Amniotic epithelial cell (primary cell): ENCODE measurements around the gene ZBP1.

Experiments
- DNase-seq: peaks from one replicate; pipeline ENCODE4 v3.0.0-alpha.2; 2010; ENCODE audit warnings: low read depth

ZBP1 gene

GRCh38 chr20:57658833-57659516 is 38.7 kb upstream of the ZBP1 start:
- DNase-seq, result no peak

DNA sequence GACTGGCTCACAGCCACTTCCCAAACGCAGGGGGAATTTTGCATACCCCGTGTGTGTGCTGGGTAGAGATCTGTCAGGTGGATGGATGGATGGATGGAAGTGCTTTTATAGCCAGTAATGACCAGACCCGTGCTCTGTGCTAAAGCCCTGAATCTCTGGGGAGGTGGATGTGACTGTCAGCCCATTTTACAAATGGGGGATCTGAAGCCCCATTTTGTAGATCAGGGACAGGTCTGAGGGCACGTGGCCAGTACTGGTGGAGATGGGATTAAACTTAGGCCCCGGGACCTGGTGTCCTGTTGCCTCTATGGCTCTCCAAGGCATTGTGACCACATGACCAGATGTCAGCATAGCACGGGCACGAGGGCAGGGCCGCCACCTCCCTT is 38.2 kb upstream of the ZBP1 start:
- no peak for DNase-seq

- no peak for DNase-seq
Measured at GRCh38 chr20:57657535-57658446, 37.6 kb upstream of the ZBP1 start.

DNA sequence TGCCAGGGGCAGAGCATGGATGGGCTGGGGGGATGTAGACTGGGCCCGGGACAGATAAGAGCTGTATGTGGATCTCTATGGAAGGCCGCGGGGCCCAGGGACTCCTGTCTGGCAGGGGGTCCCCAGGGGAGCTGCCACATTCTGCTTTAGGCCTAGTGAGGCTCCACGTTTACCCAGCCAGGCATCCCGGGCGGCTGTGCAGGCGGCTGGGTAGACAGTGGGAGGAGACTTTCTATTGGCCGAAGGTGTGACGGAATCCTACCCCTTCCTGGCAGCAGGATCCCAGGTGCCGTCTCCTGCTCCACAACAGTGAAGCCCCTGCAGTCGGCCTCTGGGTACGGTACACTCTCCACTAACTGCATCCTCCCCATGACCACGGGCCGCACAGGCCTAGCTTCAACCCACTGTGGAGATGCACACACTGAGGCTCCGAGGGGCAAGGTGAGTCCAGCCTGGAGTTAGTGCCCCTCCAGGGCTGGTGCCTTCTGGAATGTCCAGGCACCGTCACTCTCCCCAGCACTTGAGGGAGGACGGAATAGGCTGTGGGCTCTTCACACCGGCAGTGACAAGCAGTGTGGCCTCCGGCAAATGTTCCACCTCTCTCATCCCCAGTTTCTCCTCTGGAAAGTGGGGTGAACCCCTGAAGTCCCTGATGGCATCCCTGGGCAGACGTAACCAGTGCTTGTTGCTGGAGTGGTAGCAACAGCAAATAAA is 36.8 kb upstream of the ZBP1 start:
- DNase-seq, result no peak

DNA sequence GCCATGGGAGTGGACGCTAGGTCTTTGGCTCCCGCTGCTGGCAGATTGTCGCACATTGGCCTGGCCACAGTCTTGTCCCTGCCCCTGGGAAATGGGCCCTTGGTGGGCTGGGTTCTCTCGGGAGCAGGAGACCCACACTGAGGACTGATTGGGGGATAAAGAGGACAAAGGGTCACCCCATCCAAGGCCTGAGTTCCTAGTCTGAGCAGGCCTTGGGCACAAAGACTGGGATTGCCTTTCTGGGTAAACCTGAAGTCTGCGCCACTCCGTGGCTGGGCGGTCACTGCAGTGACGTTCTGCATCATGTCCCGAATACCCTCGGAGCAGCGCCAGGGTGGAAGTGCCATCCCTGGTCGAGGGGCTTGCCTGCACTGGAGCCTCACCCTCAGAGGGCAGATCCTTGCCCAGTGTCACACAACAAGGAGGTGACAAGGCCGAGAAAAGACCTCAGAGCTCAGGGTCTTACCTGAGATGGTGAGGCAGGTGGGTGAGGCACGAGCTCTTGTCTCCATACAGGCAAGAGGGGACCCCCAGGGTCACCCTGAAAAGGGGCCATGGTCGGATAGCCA is 36.1 kb upstream of the ZBP1 start:
- DNase-seq, result no peak

- DNase-seq, result no peak
Measured at GRCh38 chr20:57655809-57656155, 35.6 kb upstream of the ZBP1 start.

DNA sequence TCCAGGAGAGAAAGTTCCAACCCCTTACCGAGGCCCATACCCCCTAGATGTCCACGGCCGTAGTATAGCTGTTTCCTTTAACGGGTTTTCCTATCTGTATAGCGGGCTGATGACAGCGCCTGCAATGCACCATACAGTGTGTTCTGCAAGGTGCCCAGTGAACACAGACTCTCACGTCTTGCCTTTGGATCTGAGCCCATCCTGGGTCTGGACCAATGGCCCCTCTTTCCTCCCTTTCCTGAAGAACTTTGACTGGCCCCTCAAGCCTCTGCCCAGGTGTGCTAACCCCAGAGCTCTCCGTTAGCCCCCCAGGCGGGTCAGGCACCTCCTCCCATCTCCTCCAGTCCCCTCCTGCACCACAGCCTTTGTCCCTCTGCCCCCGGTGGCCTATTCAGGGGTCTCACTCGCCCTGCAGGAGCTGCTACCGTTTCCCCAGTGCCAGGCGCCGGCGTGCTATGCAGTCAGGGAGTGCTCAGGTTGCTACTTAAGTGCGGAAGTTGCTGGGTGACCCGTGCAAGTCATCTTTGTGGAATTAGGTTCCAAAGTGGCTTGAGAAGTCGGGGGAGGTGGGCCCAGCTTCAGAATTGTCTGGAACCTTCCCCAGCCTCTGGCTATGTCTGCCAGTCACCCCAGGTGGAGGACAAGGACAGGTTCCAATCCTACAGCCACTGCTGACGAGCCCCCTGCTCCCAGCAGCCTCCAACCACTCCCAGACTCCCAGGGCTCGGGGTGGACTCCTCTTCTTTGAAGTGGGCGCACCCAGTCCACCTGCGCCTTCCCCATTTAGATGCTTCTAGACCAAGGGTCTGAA is 35.0 kb upstream of the ZBP1 start:
- no peak for DNase-seq

DNA sequence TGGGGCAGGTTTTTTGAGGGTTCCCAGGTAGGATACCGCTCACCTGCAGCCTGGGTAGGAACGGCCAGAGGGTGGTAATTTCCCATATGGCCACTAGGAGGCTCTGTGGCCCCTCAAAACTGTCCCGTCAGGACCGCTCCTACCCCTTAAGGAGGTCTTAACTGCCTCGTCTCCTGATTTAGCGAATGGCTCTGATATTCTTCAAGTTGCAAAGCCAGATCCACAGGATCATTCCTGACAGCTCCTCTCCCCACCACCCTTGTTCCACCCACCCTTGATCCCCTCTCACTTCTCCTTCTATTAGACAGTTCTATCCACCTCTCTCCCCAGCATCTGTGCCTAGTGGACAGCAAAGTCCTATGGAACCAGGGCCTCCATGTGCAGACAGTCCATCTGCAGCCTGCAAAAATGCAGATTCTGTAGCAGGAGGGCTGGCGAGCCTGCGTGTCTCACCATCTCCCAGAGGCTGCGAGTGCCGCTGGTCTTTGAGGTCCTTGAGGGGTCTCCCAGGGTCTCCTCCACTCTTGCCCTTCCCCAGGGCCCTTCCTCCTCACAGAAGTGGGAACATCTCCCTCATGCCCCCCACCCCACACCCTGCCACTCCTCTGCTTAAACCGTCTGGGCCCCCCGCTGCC is 34.3 kb upstream of the ZBP1 start:
- peak; percentile 51 for DNase-seq

DNA sequence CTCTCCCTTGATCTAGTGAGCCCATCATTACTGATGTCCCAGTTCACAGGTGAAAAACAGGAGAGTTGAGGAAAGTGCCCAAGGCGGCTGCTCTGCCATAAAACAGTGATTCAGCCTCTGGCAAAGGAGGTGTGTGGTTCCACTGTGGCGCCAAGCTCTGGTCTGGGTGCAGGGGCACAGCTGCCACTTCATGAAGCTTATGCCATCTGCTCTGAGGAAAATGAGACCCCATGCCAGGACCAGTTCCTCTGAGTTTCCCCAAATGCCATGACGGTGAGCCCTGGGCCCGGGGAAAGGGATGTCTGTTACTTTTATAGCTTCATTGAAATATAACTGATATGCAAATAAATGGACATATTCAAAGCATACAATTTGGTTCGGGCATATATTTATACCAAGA is 33.7 kb upstream of the ZBP1 start:
- no peak for DNase-seq

DNA sequence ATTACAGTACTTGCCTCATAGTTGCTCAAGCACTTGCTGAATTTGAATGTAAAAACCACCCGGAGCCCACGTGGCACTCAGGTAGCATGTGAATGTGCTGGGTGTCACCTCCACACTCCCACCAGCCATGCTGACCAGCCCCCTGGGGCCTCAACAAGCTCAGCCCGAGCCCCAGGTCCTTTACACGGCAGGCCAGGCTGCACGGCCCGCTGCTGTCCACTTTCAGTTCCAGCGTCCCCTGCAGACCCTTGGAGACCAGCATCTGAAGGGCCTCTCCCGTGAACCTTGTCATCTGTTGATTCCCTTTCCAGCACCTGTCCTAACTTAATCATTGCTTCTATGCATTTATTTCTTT is 33.3 kb upstream of the ZBP1 start:
- DNase-seq, result no peak

GRCh38 chr20:57652606-57653545 is 32.6 kb upstream of the ZBP1 start:
- DNase-seq, result no peak

- no peak for DNase-seq
Measured at GRCh38 chr20:57651881-57652605, 31.8 kb upstream of the ZBP1 start.

- DNase-seq, result no peak
Measured at GRCh38 chr20:57650756-57651483, 30.7 kb upstream of the ZBP1 start.

DNA sequence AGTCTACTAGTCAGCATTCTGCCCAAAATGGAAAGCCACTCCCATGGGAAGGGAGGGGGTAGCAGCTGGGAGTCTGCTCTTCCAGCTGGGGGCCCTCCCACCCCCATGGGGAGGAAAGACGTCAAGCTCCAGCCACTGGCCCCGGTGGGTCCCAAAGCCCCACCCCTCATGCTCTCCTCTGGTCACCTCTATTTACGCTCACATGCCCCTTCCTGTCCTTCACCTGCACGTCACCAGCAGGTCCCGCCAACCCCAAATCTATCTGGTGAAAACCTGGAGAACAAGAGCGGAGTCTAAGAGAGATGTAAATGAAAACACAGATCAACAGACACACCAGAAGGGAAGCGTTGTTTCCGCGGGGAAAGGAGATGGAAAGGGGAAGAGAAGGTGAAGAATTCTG is 30.0 kb upstream of the ZBP1 start:
- DNase-seq, result no peak

- DNase-seq, result no peak
Measured at GRCh38 chr20:57649617-57650015, 29.4 kb upstream of the ZBP1 start.

GRCh38 chr20:57648878-57649616 is 28.8 kb upstream of the ZBP1 start:
- DNase-seq, result no peak

- DNase-seq, result no peak
Measured at GRCh38 chr20:57647933-57648785, 27.9 kb upstream of the ZBP1 start.
